HAP-1 (cell line): ENCODE results near the gene SLC22A17.
A peak's percentile ranks its signal among the peaks of the same experiment; 100 is the strongest.
"Not testable (repeated sequence)": the region's sequence is repeated elsewhere in the genome, so short reads cannot be mapped to it uniquely, and the experiment has no call there.

Experiments used
- DNase-seq, 2 experiments: peaks; one replicate each; pipeline ENCODE4 v3.0.0-alpha.2; 2016 to 2020; ENCODE audit warnings: low spot score in 2 of 2
- H3K27me3 ChIP-seq: fragments of 250-450 bp; sonication (Bioruptor Pico); 2 replicates; pipeline ENCODE4 v1.5.1; 2020; ENCODE audit warnings: low read depth, mild to moderate bottlenecking, moderate library complexity
- H3K36me3 ChIP-seq: fragments of 250-450 bp; sonication (Bioruptor Pico); replicated peaks from 2 replicates; pipeline ENCODE4 v1.5.1; 2020; ENCODE audit warnings: mild to moderate bottlenecking
- H3K4me1 ChIP-seq: fragments of 250-450 bp; sonication (Bioruptor Pico); 2 replicates; pipeline ENCODE4 v1.5.1; 2020; ENCODE audit warnings: mild to moderate bottlenecking
- H3K4me3 ChIP-seq: fragments of 250-450 bp; sonication (Bioruptor Pico); 2 replicates; pipeline ENCODE4 v1.5.1; 2020; ENCODE audit warnings: mild to moderate bottlenecking, moderate library complexity
- H3K9me3 ChIP-seq: fragments of 250-450 bp; sonication (Bioruptor Pico); 2 replicates; pipeline ENCODE4 v1.5.1; 2020; ENCODE audit warnings: mild to moderate bottlenecking, moderate library complexity
- in situ Hi-C: fragments of 300-500 bp; cut with MboI; formaldehyde crosslinking; loops from 3 replicates; pipeline ENCODE4 v1.14.3; 2020; ENCODE audit warnings: low sequenced_read_pairs, inconsistent platforms, mixed read lengths

Gene SLC22A17

GRCh38 chr14:23352506-23353432 is at the start of gene SLC22A17:
SLC22A17 (minus strand) TSS chr14:23352887.
- H3K4me1 ChIP-seq, result no peaks in the 10 kb centered on the region
- H3K36me3 ChIP-seq, result no peaks in the 10 kb centered on the region
- no peaks in the 10 kb centered on the region for H3K9me3 ChIP-seq
- peak within 1 kb of the TSS; percentile 44 for H3K4me3 ChIP-seq
- in situ Hi-C loops, result no loop called here
- DNase-seq, result peak; percentile 47 to 76
- H3K27me3 ChIP-seq, result peaks cover 47% of the 10 kb centered on the region

- Histone ChIP-seq H3K9me3 (no peaks in the 10 kb centered on the region), H3K4me1 (no peaks in the 10 kb centered on the region), H3K36me3 (no peaks in the 10 kb centered on the region), H3K4me3 (no peak overlapping the region), H3K27me3 (peaks cover 7% of the 10 kb centered on the region; the same call in 1 of the 2 replicates)
- in situ Hi-C loops, result no loop called here
- DNase-seq, result no peak
These were observed 48.6 kb upstream of the SLC22A17 start for GRCh38 chr14:23401291-23401690.

- H3K4me1 ChIP-seq, in situ Hi-C loops, H3K4me3 ChIP-seq, H3K36me3 ChIP-seq, H3K9me3 ChIP-seq, DNase-seq, H3K27me3 ChIP-seq: not testable (repeated sequence)
These were observed 47.9 kb upstream of the SLC22A17 start for GRCh38 chr14:23400496-23401149.

GRCh38 chr14:23399591-23399990 is 46.9 kb upstream of the SLC22A17 start:
- Histone ChIP-seq H3K4me1 (no peaks in the 10 kb centered on the region), H3K9me3 (no peaks in the 10 kb centered on the region), H3K36me3 (no peaks in the 10 kb centered on the region), H3K27me3 (peaks cover 5% of the 10 kb centered on the region; the same call in 1 of the 2 replicates), H3K4me3 (no peak overlapping the region)
- no peak for DNase-seq
- in situ Hi-C loops, result no loop called here

GRCh38 chr14:23399136-23399535 is 46.4 kb upstream of the SLC22A17 start:
- Histone ChIP-seq H3K9me3 (no peaks in the 10 kb centered on the region), H3K27me3 (peaks cover 3% of the 10 kb centered on the region; the same call in 1 of the 2 replicates)
- in situ Hi-C loops, result no loop called here

GRCh38 chr14:23398348-23398747 is 45.7 kb upstream of the SLC22A17 start:
- in situ Hi-C loops, result no loop called here
- Histone ChIP-seq H3K27me3 (peaks cover 3% of the 10 kb centered on the region; the same call in 1 of the 2 replicates), H3K4me3 (no peak overlapping the region), H3K36me3 (no peaks in the 10 kb centered on the region), H3K9me3 (no peaks in the 10 kb centered on the region), H3K4me1 (no peaks in the 10 kb centered on the region)
- no peak for DNase-seq

More at GRCh38 chr14:23399136-23399535, 46.4 kb upstream of the SLC22A17 start:
- no peaks in the 10 kb centered on the region for H3K4me1 ChIP-seq
- H3K4me3 ChIP-seq, result no peak overlapping the region
- no peak for DNase-seq
- no peaks in the 10 kb centered on the region for H3K36me3 ChIP-seq

GRCh38 chr14:23396781-23397407 is 44.2 kb upstream of the SLC22A17 start:
- no peaks in the 10 kb centered on the region for H3K27me3 ChIP-seq
- DNase-seq, result no peak
- no peaks in the 10 kb centered on the region for H3K36me3 ChIP-seq
- H3K9me3 ChIP-seq, result no peaks in the 10 kb centered on the region
- in situ Hi-C loops, result no loop called here
- H3K4me3 ChIP-seq, result no peak overlapping the region
- no peaks in the 10 kb centered on the region for H3K4me1 ChIP-seq

- Histone ChIP-seq H3K9me3 (no peaks in the 10 kb centered on the region), H3K4me1 (no peaks in the 10 kb centered on the region), H3K27me3 (no peaks in the 10 kb centered on the region; the same call in 1 of the 2 replicates), H3K4me3 (no peak overlapping the region), H3K36me3 (no peaks in the 10 kb centered on the region)
- in situ Hi-C loops, result no loop called here
- DNase-seq, result no peak
These were observed 43.4 kb upstream of the SLC22A17 start for GRCh38 chr14:23396126-23396525.

GRCh38 chr14:23392613-23393012 is 39.9 kb upstream of the SLC22A17 start:
- in situ Hi-C loops, result no loop called here
- Histone ChIP-seq H3K9me3 (no peaks in the 10 kb centered on the region), H3K27me3 (peaks cover 2% of the 10 kb centered on the region; the same call in 1 of the 2 replicates), H3K4me3 (no peak overlapping the region), H3K36me3 (no peaks in the 10 kb centered on the region), H3K4me1 (no peaks in the 10 kb centered on the region)
- no peak for DNase-seq

- H3K9me3 ChIP-seq, H3K4me3 ChIP-seq, H3K36me3 ChIP-seq, H3K27me3 ChIP-seq, H3K4me1 ChIP-seq, DNase-seq, in situ Hi-C loops: not testable (repeated sequence)
These were observed 37.2 kb upstream of the SLC22A17 start for GRCh38 chr14:23389871-23390270.

GRCh38 chr14:23389396-23389795 is 36.7 kb upstream of the SLC22A17 start:
- Histone ChIP-seq H3K4me3 (no peak overlapping the region), H3K9me3 (no peaks in the 10 kb centered on the region), H3K36me3 (no peaks in the 10 kb centered on the region), H3K27me3 (peaks cover 2% of the 10 kb centered on the region), H3K4me1 (no peaks in the 10 kb centered on the region)
- no peak for DNase-seq
- in situ Hi-C loops, result no loop called here

- H3K4me3 ChIP-seq, result no peak overlapping the region
- peaks cover 2% of the 10 kb centered on the region for H3K27me3 ChIP-seq
- H3K36me3 ChIP-seq, result no peaks in the 10 kb centered on the region
- no peaks in the 10 kb centered on the region for H3K9me3 ChIP-seq
- no peak for DNase-seq
- in situ Hi-C loops, result no loop called here
- no peaks in the 10 kb centered on the region for H3K4me1 ChIP-seq
These were observed 36.3 kb upstream of the SLC22A17 start for GRCh38 chr14:23388996-23389395.

- no peaks in the 10 kb centered on the region for H3K36me3 ChIP-seq
- no peaks in the 10 kb centered on the region for H3K4me1 ChIP-seq
- in situ Hi-C loops, result no loop called here
- no peak for DNase-seq
- H3K9me3 ChIP-seq, result no peaks in the 10 kb centered on the region
- no peak overlapping the region for H3K4me3 ChIP-seq
- H3K27me3 ChIP-seq, result peaks cover 6% of the 10 kb centered on the region
These were observed 35.5 kb upstream of the SLC22A17 start for GRCh38 chr14:23387916-23388882.
